DOHH2 (cell line): Measurements from ENCODE around the gene IGSF10.

Experiments
- H3F3A ChIP-seq: fragments of 200-600 bp; sonication (generic), shearing (Covaris generic); 2 replicates; pipeline ENCODE4 v1.6.0; 2016; ENCODE audit warnings: antibody characterized with exemption, mild to moderate bottlenecking; ENCODE audit not compliant: control insufficient read depth, insufficient read depth
- H3K27ac ChIP-seq: fragments of 200-600 bp; sonication (generic); 2 replicates; pipeline ENCODE4 v1.5.1; 2014; ENCODE audit warnings: low read depth, mild to moderate bottlenecking, low read length, moderate library complexity
- H3K27me3 ChIP-seq: fragments of 200-600 bp; sonication (generic); 2 replicates; pipeline ENCODE4 v1.6.1; 2014; ENCODE audit warnings: mild to moderate bottlenecking, low read length, mixed read lengths; ENCODE audit not compliant: control insufficient read depth
- H3K36me3 ChIP-seq: fragments of 200-600 bp; sonication (generic); 2 replicates; pipeline ENCODE4 v1.6.1; 2014; ENCODE audit warnings: mild to moderate bottlenecking, low read length, moderate library complexity, mixed read lengths; ENCODE audit not compliant: control insufficient read depth
- H3K4me1 ChIP-seq: fragments of 200-600 bp; sonication (generic); 2 replicates; pipeline ENCODE4 v1.6.1; 2014; ENCODE audit warnings: mild to moderate bottlenecking, low read length, mixed read lengths; ENCODE audit not compliant: control insufficient read depth
- H3K4me2 ChIP-seq: fragments of 200-600 bp; sonication (generic); 2 replicates; pipeline ENCODE4 v1.6.0; 2014; ENCODE audit warnings: mild to moderate bottlenecking, low read length, moderate library complexity
- H3K4me3 ChIP-seq: fragments of 200-600 bp; sonication (generic); 2 replicates; pipeline ENCODE4 v1.5.1; 2014; ENCODE audit warnings: mild to moderate bottlenecking, low read length, mixed read lengths
- H3K79me2 ChIP-seq: fragments of 200-600 bp; sonication (generic); 2 replicates; pipeline ENCODE4 v1.6.1; 2014; ENCODE audit warnings: mild to moderate bottlenecking, low read length, mixed read lengths; ENCODE audit not compliant: control insufficient read depth
- H3K9me2 ChIP-seq: fragments of 200-600 bp; sonication (generic); replicated peaks from 2 replicates; pipeline ENCODE4 v1.6.1; 2014; ENCODE audit warnings: mild to moderate bottlenecking, low read length, mixed read lengths; ENCODE audit not compliant: control insufficient read depth
- H3K9me3 ChIP-seq: fragments of 200-600 bp; sonication (generic); 2 replicates; pipeline ENCODE4 v1.6.1; 2014; ENCODE audit warnings: antibody characterized with exemption, low read length, mixed read lengths; ENCODE audit not compliant: control insufficient read depth, insufficient read depth
- H4K20me1 ChIP-seq: fragments of 200-600 bp; sonication (generic); 2 replicates; pipeline ENCODE4 v1.6.0; 2014; ENCODE audit warnings: low read depth, mild to moderate bottlenecking, antibody characterized with exemption, low read length, moderate library complexity; ENCODE audit not compliant: control insufficient read depth, insufficient read depth
- CTCF ChIP-seq: fragments of 200-600 bp; sonication (generic); IDR thresholded peaks from one replicate; pipeline ENCODE4 v1.5.1; 2014; ENCODE audit warnings: antibody characterized with exemption, mild to moderate bottlenecking, low read depth, low read length; ENCODE audit not compliant: poor library complexity, severe bottlenecking
- EZH2phosphoT487 ChIP-seq: fragments of 200-600 bp; sonication (generic); IDR thresholded peaks from 2 replicates; pipeline ENCODE4 v1.6.1; 2017; ENCODE audit warnings: borderline replicate concordance, mild to moderate bottlenecking, antibody characterized with exemption, low read length, moderate library complexity, mixed read lengths

The IGSF10 gene

GRCh38 chr3:151483488-151483887 lies 22.6 kb upstream of the IGSF10 start:
- H3K27me3 ChIP-seq, result peaks cover 1% of the 10 kb centered on the region; the same call in 1 of the 2 replicates
- no peak overlapping the region for H3K27ac ChIP-seq
- no peaks in the 10 kb centered on the region for H3K9me2 ChIP-seq
- no peak for TF ChIP-seq EZH2phosphoT487
- TF ChIP-seq CTCF, result no peak
- H3K4me1 ChIP-seq, result no peaks in the 10 kb centered on the region
- no peaks in the 10 kb centered on the region for H4K20me1 ChIP-seq
- H3F3A ChIP-seq, result no peaks in the 10 kb centered on the region
- H3K9me3 ChIP-seq, result no peaks in the 10 kb centered on the region
- H3K79me2 ChIP-seq, result no peaks in the 10 kb centered on the region
- H3K4me2 ChIP-seq, result no peak overlapping the region
- no peaks in the 10 kb centered on the region for H3K36me3 ChIP-seq
- no peak overlapping the region for H3K4me3 ChIP-seq

GRCh38 chr3:151480492-151480891 lies 19.6 kb upstream of the IGSF10 start:
- TF ChIP-seq CTCF (no peak), EZH2phosphoT487 (no peak)

GRCh38 chr3:151479452-151479851 lies 18.6 kb upstream of the IGSF10 start:
- Histone ChIP-seq H3F3A (no peaks in the 10 kb centered on the region), H3K4me1 (no peaks in the 10 kb centered on the region), H3K4me2 (no peak overlapping the region), H3K27ac (no peak overlapping the region), H3K4me3 (no peak overlapping the region), H4K20me1 (no peaks in the 10 kb centered on the region), H3K27me3 (peaks cover 7% of the 10 kb centered on the region; the same call in 1 of the 2 replicates), H3K9me2 (no peaks in the 10 kb centered on the region), H3K9me3 (no peaks in the 10 kb centered on the region), H3K36me3 (no peaks in the 10 kb centered on the region), H3K79me2 (no peaks in the 10 kb centered on the region)
- TF ChIP-seq EZH2phosphoT487 (no peak), CTCF (no peak)

More at GRCh38 chr3:151480492-151480891, 19.6 kb upstream of the IGSF10 start:
- Histone ChIP-seq H3K4me1 (no peaks in the 10 kb centered on the region), H3K79me2 (no peaks in the 10 kb centered on the region), H3K9me2 (no peaks in the 10 kb centered on the region), H3K4me2 (no peak overlapping the region), H4K20me1 (no peaks in the 10 kb centered on the region), H3F3A (no peaks in the 10 kb centered on the region), H3K36me3 (no peaks in the 10 kb centered on the region), H3K9me3 (no peaks in the 10 kb centered on the region), H3K27me3 (peaks cover 7% of the 10 kb centered on the region; the same call in 1 of the 2 replicates), H3K27ac (no peak overlapping the region), H3K4me3 (no peak overlapping the region)
